ENCODE data around the gene TMEM198.
A peak's percentile ranks its signal among the peaks of the same experiment; 100 is the strongest.

TMEM198 gene

GRCh38 chr2:219509780-219510511, 33.9 kb upstream of the TMEM198 start:
- DNase-seq: peak; percentile 41 to 55

GRCh38 chr2:219510512-219511135, 33.2 kb upstream of the TMEM198 start:
- DNase-seq: no peak

GRCh38 chr2:219511547-219512325, 32.1 kb upstream of the TMEM198 start:
- no peak for DNase-seq

GRCh38 chr2:219512524-219513216, 31.2 kb upstream of the TMEM198 start:
- no peak for DNase-seq

- no peak for DNase-seq
Measured at GRCh38 chr2:219513787-219514186, 30.0 kb upstream of the TMEM198 start.

- no peak for DNase-seq
Measured at GRCh38 chr2:219514196-219514761, 29.5 kb upstream of the TMEM198 start, which contains the start of gene ASIC4. Gene ASIC4 (plus strand): TSS chr2:219514482. CDS start chr2:219514725, 243 bp downstream.

GRCh38 chr2:219514836-219515235, 29.0 kb upstream of the TMEM198 start:
- DNase-seq: no peak

GRCh38 chr2:219515874-219516629, 27.8 kb upstream of the TMEM198 start:
- no peak for DNase-seq

- no peak for DNase-seq
Measured at GRCh38 chr2:219516888-219517287, 26.9 kb upstream of the TMEM198 start.

- no peak for DNase-seq
Measured at GRCh38 chr2:219517954-219518778, 25.7 kb upstream of the TMEM198 start.

GRCh38 chr2:219519526-219519916, 24.3 kb upstream of the TMEM198 start:
- no peak for DNase-seq

GRCh38 chr2:219520079-219520478, 23.7 kb upstream of the TMEM198 start:
- DNase-seq: no peak

GRCh38 chr2:219521066-219521880, 22.6 kb upstream of the TMEM198 start:
- DNase-seq: no peak

- DNase-seq: no peak
Measured at GRCh38 chr2:219522111-219523030, 21.5 kb upstream of the TMEM198 start.

- no peak for DNase-seq
Measured at GRCh38 chr2:219523031-219523671, 20.7 kb upstream of the TMEM198 start.

GRCh38 chr2:219524817-219525216, 19.0 kb upstream of the TMEM198 start:
- no peak for DNase-seq

GRCh38 chr2:219525533-219526232, 18.1 kb upstream of the TMEM198 start:
- DNase-seq: no peak

Data from stimulated activated CD4-positive, alpha-beta T cell treated with anti-CD3 and anti-CD28 coated beads, Interleukin-2, amount 100 ng/mL, for 48 hours (primary cell).